Measurements from ENCODE around the gene PLXNB2.

PLXNB2 gene

DNA sequence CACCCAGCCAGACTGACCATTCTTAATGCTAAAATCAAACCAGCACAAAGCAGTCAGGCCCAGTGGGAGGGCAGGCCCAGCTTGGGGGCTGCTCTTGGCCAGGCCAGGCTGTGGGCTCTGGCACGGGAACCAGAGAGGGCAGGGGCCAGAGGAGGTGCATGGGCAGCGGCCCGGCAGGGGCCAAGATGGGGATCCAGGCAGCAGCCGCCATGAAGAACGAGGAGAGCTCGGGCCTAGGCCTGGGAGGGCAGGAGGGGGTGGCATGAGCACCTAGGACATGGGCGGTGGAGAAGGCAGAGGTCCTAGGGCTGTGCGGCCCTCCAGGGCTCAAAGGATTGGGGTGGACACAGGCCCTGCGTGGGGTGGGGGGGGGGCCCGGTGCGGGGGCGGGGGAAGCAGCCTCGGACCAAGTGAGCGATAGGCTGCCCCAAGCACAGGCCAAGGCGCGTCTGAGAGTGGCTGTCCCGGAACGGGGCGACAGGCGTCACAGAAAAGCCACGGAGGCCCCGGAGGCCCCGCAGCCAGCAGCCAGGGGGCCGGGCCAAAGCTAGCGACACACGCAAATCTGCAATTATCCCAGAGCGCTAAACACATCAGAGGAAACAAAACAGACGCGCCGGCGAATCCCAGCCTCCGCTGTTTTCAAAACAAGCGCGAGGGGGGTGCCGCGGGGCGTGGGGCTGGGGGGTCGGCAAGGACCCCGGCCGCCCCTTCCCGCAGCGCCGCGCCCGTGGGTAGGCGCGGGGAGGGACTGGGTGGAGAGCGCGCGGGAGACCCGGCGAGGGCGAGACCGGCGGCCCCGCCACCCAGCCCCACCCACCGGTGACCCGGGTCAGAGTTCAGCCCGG, 8.3 kb downstream of the PLXNB2 start:
- no peak for DNase-seq (ENCODE audit: low spot score)

DNA sequence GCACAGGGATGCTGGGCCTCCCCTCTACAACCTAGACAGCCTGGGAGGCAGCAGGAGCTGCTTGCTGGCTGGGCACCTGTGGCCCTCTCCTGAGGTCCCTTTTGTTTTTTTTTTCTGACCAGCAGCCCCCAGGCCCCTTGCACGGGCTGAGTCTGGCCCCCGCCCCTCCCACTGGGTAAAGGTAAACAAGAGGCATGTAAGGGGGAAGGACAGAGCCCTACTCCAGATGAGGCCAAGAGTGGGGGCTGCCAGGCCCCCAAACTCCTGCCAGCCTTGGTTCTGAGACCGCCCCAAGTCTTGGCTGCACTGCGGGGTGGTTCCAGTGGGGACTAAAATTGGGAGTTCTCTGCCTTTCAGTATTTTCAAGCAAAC, 9.2 kb downstream of the PLXNB2 start:
- no peak for DNase-seq (ENCODE audit: low spot score)

DNA sequence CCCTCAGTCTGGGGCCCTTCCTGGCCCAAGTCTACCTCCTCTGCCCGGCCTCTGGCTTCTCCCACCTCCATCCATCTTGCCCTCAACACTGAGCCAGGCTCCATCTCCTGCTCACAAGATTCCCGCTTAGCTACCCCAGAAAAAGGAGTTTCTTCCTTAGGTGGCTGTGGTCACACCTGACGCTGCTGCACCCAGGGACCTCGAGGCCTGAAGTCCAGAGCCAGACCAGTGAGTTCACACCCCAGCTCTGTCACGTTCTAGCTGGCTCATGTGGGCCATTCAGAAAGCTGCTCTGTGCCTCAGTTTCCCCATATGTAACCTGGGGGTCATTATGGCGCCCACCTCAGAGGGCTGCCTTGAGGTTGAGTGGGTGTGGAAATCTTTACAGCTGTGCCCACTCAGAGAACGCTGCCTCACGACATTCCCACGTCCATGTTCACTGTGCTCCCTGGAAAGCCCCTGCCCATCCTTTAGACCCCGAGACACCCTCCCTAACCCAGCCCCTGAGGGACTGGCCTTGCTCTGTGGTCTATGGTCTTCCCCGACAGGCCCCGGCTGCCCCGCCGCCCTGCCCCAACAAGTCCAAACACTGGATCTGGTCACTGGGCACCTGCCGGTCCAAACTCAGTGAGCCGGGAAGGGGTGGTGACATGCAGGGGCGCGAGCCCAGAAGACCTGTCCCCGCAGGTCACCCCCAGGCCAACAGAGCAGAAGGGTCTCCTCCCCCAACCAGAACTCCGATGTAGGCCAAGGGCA, 9.8 kb downstream of the PLXNB2 start:
- DNase-seq (ENCODE audit: low spot score): no peak

- DNase-seq (ENCODE audit: low spot score): no peak
These were observed 10.6 kb downstream of the PLXNB2 start for GRCh38 chr22:50296658-50297490.

- DNase-seq (ENCODE audit: low spot score): no peak
These were observed 13.2 kb downstream of the PLXNB2 start for GRCh38 chr22:50294319-50294656.

- no peak for DNase-seq (ENCODE audit: low spot score)
These were observed 13.8 kb downstream of the PLXNB2 start for GRCh38 chr22:50293441-50294318.

- DNase-seq (ENCODE audit: low spot score): no peak
These were observed 14.6 kb downstream of the PLXNB2 start for GRCh38 chr22:50292643-50293440.

- no peak for DNase-seq (ENCODE audit: low spot score)
These were observed 17.4 kb downstream of the PLXNB2 start for GRCh38 chr22:50289942-50290630.

DNA sequence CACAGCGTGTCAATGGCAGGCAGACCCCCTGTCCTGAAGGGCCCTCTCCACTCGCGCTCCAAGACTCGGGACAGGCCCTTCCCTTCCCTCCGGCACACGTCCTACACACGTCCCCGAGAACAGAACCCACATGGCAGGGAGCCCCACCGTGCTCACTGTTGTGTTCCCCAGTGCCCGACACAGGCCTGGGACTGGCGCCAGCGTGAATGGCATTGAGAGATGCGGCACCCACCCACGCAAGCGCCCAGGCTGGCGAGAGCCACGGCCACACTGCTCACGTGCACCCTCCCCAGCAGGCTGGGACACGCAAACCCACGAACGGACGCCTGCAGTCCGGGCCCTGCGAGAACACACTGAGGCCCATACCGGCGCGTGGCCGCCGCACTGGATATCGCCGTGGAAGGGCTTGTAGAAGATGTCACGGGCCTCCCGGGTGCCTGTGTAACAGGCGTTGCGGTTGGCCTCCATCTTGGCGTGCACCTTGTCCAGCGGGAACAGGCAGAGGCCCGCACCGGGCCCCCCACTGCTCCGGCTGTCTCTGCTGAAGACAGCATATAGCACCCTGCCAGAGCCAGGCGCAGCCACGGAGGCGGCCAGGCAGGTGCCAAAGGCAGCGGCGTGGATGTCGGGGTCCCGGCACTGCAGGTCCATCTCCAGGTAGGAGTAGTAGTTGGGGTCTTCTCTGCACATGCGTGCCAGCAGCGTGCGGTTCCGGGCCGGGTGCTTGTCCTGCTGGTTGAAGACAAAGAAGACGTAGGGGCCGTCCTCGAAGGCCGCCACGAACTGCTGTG, 18.1 kb downstream of the PLXNB2 start:
- DNase-seq (ENCODE audit: low spot score): no peak

- DNase-seq (ENCODE audit: low spot score): no peak
These were observed 19.7 kb downstream of the PLXNB2 start for GRCh38 chr22:50287731-50288130.

- no peak for DNase-seq (ENCODE audit: low spot score)
These were observed 20.6 kb downstream of the PLXNB2 start for GRCh38 chr22:50286701-50287318.

DNA sequence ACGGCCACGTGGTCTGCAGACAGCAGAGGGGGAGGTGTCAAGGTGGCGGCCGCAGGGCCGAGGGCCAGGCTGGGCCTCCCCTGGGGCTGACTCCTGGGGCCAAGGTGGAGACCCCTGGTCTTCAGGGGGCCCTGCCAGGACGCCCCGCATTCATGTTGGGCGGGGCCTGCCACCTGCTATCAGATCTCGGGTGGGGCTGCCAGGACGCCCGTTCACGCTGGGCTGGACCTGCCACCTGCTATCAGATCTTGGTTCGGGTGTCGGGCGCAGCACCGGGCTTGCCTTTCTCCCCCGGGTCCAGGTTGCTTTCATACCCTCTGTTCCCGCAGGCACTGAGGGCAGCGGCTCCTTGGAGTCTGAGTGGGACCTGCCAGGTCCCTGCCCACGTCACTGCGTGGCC, 21.2 kb downstream of the PLXNB2 start:
- DNase-seq (ENCODE audit: low spot score): no peak

- no peak for DNase-seq (ENCODE audit: low spot score)
These were observed 21.7 kb downstream of the PLXNB2 start for GRCh38 chr22:50285568-50286229.

DNA sequence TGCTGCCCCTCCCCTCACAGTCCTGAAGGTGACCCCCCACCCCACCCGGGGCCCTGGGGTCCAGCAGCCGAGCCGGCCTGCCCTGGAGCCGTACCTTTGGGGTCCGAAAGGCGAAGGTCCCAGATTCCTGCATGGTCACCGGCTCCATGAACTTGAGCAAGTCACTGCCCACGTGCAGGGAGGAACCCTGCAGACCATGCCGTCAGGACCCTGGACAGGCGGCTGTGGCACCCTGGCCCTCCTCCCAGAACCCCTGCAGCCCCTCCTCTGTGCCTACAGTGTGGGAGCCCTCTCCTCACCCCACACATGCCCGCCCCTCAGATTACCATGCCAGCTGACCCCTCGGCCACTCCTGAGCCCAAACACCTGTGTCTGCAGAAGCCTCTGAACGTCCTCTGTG, 23.0 kb downstream of the PLXNB2 start:
- no peak for DNase-seq (ENCODE audit: low spot score)

DNA sequence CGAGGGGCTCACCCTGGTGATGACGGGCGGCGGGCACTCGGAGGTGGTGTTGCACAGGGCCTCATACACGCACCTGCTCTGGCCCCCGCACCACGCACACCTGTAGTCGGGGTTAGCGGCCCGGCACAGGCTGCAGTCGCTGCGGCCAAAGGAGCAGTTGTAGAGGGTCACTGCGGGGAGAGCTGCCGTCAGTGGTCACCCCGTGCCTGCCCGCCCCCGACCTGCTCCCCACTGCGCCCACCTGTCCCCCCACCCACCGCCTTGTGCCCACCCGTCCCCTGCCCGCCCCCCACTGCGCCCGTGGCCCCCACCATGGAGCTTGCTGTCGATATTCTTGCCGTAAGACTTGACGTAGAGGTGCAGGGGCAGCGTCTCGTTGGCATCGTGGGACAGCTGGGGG, 23.6 kb downstream of the PLXNB2 start:
- DNase-seq (ENCODE audit: low spot score): no peak

- no peak for DNase-seq (ENCODE audit: low spot score)
These were observed 24.9 kb downstream of the PLXNB2 start for GRCh38 chr22:50282361-50283155.

- DNase-seq (ENCODE audit: low spot score): no peak
These were observed 25.5 kb downstream of the PLXNB2 start for GRCh38 chr22:50281957-50282356.

- no peak for DNase-seq (ENCODE audit: low spot score)
These were observed 26.1 kb downstream of the PLXNB2 start for GRCh38 chr22:50281384-50281760.
